Measurements from ENCODE around the gene VAV3. TPM values are rescaled to one million over a fixed set of nuclear protein-coding genes. Genes with fewer than 3 reads are reported as not detected.

The VAV3 gene
- total RNA-seq, 4 donors from 2014 or later, result 44.1 to 123 (median 111) TPM

DNA sequence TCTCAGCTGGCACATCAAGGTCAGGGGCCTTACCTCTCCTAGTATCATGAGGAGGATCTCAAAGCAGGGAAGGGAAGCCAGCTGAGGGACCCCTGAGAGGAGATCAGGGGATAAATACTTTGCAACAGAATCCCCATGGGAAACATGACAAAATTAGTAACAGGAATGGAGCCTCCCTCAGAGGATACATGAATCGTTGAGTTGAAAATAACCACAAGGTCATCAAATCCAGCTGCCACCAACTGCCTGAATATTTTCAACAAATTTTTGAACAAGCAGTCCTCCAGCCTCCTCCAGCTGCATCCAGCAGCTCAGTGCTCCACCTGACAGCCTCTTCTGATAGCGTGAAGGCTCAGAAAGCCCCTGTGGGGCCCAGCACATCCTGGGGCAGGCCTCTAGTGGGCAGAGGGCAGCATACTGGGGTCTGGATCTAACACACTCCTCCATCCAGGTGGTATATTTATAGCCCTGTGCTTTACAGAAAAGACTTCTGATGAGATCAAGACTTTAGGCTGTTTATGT, 419.9 kb downstream of the VAV3 start:
- Histone ChIP-seq H3K36me3 (no peaks in the 10 kb centered on the region), H3K27ac (no peak overlapping the region), H3K4me3 (no peak overlapping the region), H3K27me3 (no peaks in the 10 kb centered on the region), H3K4me1 (no peaks in the 10 kb centered on the region), H3K9me3 (no peaks in the 10 kb centered on the region)
- 55% methylated on average over 2 of the region's 2 CpGs; no CpG with 5 or more reads in 1 of the 2 donors for WGBS, 2 donors (ENCODE audit: low coverage in 1 of 2)
- DNase-seq, result no peak
- intact Hi-C loops (cut with DNase I; ENCODE audit: low total_unique reads), result no loop called here
- in situ Hi-C loops (cut with MboI; ENCODE audit: low pct_ligation_motif_present in 1 of 4, low pct_unique_long_range_greater_than_20kb in 1 of 4, low sequenced_read_pairs in 3 of 4), result loop anchor here in 1 of 4 donors (25.0 kb wide), 1 partner anchor 192 kb away; no protein-coding TSS in a partner anchor
- TF ChIP-seq EP300 (IDR thresholded peaks at IDR 0.05; ENCODE audit: low read depth) (no peak), POLR2A (IDR thresholded peaks at IDR 0.05) (no peak), POLR2AphosphoS5 (IDR thresholded peaks at IDR 0.05) (no peak)
- TF ChIP-seq, protein P1, sequence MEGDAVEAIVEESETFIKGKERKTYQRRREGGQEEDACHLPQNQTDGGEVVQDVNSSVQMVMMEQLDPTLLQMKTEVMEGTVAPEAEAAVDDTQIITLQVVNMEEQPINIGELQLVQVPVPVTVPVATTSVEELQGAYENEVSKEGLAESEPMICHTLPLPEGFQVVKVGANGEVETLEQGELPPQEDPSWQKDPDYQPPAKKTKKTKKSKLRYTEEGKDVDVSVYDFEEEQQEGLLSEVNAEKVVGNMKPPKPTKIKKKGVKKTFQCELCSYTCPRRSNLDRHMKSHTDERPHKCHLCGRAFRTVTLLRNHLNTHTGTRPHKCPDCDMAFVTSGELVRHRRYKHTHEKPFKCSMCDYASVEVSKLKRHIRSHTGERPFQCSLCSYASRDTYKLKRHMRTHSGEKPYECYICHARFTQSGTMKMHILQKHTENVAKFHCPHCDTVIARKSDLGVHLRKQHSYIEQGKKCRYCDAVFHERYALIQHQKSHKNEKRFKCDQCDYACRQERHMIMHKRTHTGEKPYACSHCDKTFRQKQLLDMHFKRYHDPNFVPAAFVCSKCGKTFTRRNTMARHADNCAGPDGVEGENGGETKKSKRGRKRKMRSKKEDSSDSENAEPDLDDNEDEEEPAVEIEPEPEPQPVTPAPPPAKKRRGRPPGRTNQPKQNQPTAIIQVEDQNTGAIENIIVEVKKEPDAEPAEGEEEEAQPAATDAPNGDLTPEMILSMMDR (IDR thresholded peaks at IDR 0.05), result no peak

DNA sequence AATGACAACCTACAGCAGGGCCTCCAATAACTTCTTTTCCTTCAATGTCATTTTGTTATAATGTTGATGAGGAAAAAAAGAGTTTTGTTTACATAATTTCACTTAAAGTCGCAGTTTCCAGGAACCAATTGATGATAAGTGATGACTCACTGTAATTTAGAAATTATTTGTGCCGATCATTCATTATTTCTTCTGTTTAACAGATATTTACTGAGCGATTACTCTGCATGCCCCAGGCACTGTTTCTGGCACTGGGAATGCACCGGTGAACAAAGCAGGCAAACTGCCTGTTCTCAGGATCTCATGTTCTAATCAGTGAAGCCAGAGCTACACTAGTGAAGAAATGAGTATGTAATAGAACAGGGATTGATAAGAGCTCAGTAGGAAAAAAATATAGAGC, 420.7 kb downstream of the VAV3 start:
- Histone ChIP-seq H3K4me3 (no peak overlapping the region), H3K27me3 (no peaks in the 10 kb centered on the region), H3K4me1 (no peaks in the 10 kb centered on the region), H3K36me3 (no peaks in the 10 kb centered on the region), H3K9me3 (no peaks in the 10 kb centered on the region), H3K27ac (no peak overlapping the region)
- no peak for DNase-seq
- intact Hi-C loops (cut with DNase I; ENCODE audit: low total_unique reads) (no loop called here), in situ Hi-C loops (cut with MboI; ENCODE audit: low pct_ligation_motif_present in 1 of 4, low pct_unique_long_range_greater_than_20kb in 1 of 4, low sequenced_read_pairs in 3 of 4) (loop anchor here in 1 of 4 donors (25.0 kb wide), 1 partner anchor 193 kb away; no protein-coding TSS in a partner anchor)
- TF ChIP-seq POLR2A (IDR thresholded peaks at IDR 0.05), result no peak
- no peak for TF ChIP-seq POLR2AphosphoS5 (IDR thresholded peaks at IDR 0.05)
- no peak for TF ChIP-seq EP300 (IDR thresholded peaks at IDR 0.05; ENCODE audit: low read depth)
- TF ChIP-seq, protein P1 (IDR thresholded peaks at IDR 0.05), result no peak
- WGBS, 2 donors (ENCODE audit: low coverage in 1 of 2), result 83 to 84% methylated on average over 4 of the region's 4 CpGs

DNA sequence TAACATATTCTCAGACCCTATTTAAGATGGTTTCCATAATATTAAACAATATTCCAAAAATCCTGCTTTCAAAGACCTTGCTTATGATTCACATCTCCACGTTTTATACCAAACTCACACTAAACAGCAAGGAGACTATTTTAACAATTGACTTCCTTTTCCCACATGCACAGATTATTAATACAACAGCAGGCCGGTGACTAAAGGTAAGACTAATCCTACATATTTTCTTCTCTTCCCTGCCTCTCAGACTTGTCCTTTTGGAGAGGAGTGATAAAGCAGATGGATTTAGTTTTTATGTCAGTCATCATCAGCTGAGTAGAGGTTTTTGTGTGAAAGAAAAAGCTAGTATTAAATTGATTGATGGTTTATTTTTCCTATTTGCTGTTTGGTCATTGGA, 423.6 kb downstream of the VAV3 start:
- TF ChIP-seq, protein P1 (IDR thresholded peaks at IDR 0.05), result no peak
- no peaks in the 10 kb centered on the region for H3K27me3 ChIP-seq
- in situ Hi-C loops (cut with MboI; ENCODE audit: low pct_ligation_motif_present in 1 of 4, low pct_unique_long_range_greater_than_20kb in 1 of 4, low sequenced_read_pairs in 3 of 4), result loop anchor here in 1 of 4 donors (25.0 kb wide), 1 partner anchor 196 kb away; no protein-coding TSS in a partner anchor
- DNase-seq, result no peak
- peaks cover 0 to 6% (median 5%) of the 10 kb centered on the region in 4 donors for H3K4me1 ChIP-seq
- H3K9me3 ChIP-seq, result no peaks in the 10 kb centered on the region
- intact Hi-C loops (cut with DNase I; ENCODE audit: low total_unique reads), result no loop called here
- no peaks in the 10 kb centered on the region for H3K36me3 ChIP-seq
- 72 to 81% methylated on average over 2 of the region's 2 CpGs for WGBS, 2 donors (ENCODE audit: low coverage in 1 of 2)
- no peak overlapping the region for H3K4me3 ChIP-seq
- H3K27ac ChIP-seq, result no peak overlapping the region

DNA sequence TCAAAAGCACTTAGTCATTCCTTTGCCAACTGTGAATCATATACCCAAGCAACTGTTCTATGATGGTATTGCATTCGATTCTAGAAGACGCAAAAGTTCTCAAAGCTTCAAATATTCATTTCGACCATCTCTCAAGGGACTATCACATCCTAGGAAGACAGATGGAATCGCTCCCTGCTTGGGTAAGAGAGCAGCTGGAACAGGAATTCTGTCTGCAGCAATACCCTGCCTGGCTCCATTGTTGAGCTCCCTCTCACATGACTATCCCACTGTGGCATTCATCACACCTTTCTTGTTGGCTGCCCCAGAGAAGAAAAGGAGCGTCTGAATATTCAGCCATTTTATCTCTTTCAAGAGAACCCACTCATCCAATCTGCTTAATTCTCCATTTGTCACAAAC, 426.5 kb downstream of the VAV3 start:
- Histone ChIP-seq H3K36me3 (no peaks in the 10 kb centered on the region), H3K27me3 (no peaks in the 10 kb centered on the region), H3K9me3 (no peaks in the 10 kb centered on the region), H3K4me1 (peaks cover 11 to 28% (median 23%) of the 10 kb centered on the region in 4 donors), H3K4me3 (no peak overlapping the region), H3K27ac (no peak overlapping the region)
- intact Hi-C loops (cut with DNase I; ENCODE audit: low total_unique reads), result no loop called here
- in situ Hi-C loops (cut with MboI; ENCODE audit: low pct_ligation_motif_present in 1 of 4, low pct_unique_long_range_greater_than_20kb in 1 of 4, low sequenced_read_pairs in 3 of 4), result loop anchor here in 2 of 4 donors (10.0 to 25.0 kb wide), 2 partner anchors 199 to 206 kb away; no protein-coding TSS in a partner anchor
- TF ChIP-seq, protein P1 (IDR thresholded peaks at IDR 0.05), result no peak
- no peak for TF ChIP-seq POLR2A (IDR thresholded peaks at IDR 0.05)
- no peak for TF ChIP-seq EP300 (IDR thresholded peaks at IDR 0.05; ENCODE audit: low read depth)
- TF ChIP-seq POLR2AphosphoS5 (IDR thresholded peaks at IDR 0.05), result no peak
- 86 to 91% methylated on average over 3 to 5 of the region's 5 CpGs for WGBS, 2 donors (ENCODE audit: low coverage in 1 of 2)
- DNase-seq, result no peak

All from transverse colon (tissue), 4 donors.